ENCODE measurements around the gene LORICRIN. TPM values are rescaled to one million over a fixed set of nuclear protein-coding genes. Genes with fewer than 3 reads are reported as not detected.

LORICRIN gene
- polyA plus RNA-seq, 1 donor (not counting 4 experiments of a cell fraction or from before 2014, with no cell fraction given), result not detected

GRCh38 chr1:153309441-153309840 lies 50.0 kb downstream of the LORICRIN start:
- Histone ChIP-seq H3K9me3 (ENCODE audit: control insufficient read depth, low read depth, low read length) (no peaks in the 10 kb centered on the region), H3K4me3 (ENCODE audit: control insufficient read depth in 2 of 3, extremely low read depth in 1 of 3, insufficient read depth in 2 of 3, low read depth in 1 of 3, low read length in 3 of 3) (no peak overlapping the region), H3K27me3 (ENCODE audit: control insufficient read depth, extremely low read depth, insufficient read depth, low read length) (peaks cover 9% of the 10 kb centered on the region), H3K36me3 (ENCODE audit: control insufficient read depth in 2 of 2, extremely low read depth in 1 of 2, insufficient read depth in 2 of 2, low read length in 2 of 2) (no peaks in the 10 kb centered on the region), H4K20me1 (ENCODE audit: control insufficient read depth, extremely low read depth, insufficient read depth, low read length) (no peaks in the 10 kb centered on the region), H2AFZ (ENCODE audit: control insufficient read depth, low read length) (no peak overlapping the region), H3K27ac (ENCODE audit: control insufficient read depth, insufficient read depth, low read length) (no peak overlapping the region), H3K4me2 (ENCODE audit: control insufficient read depth, extremely low read depth, insufficient read depth, low read depth, low read length) (no peak overlapping the region), H3K79me2 (ENCODE audit: control insufficient read depth, insufficient read depth, low read length) (no peaks in the 10 kb centered on the region), H3K9me1 (ENCODE audit: control insufficient read depth, extremely low read depth, insufficient read depth, low read length) (no peaks in the 10 kb centered on the region), H3K9ac (ENCODE audit: control insufficient read depth, extremely low read depth, insufficient read depth, low read length) (no peak overlapping the region), H3K4me1 (ENCODE audit: control insufficient read depth, extremely low read depth, insufficient read depth, low read length) (no peaks in the 10 kb centered on the region)
- DNase-seq (ENCODE audit: low read depth, low spot score), result no peak
- dilution Hi-C loops (cut with MboI; ENCODE audit: extremely low pct_ligation_motif_present, low sequenced_read_pairs), result no loop called here
- TF ChIP-seq CTCF (optimal IDR thresholded peaks at IDR 0.05 in 1 of 3, IDR thresholded peaks at IDR 0.05 in 1 of 3, conservative IDR thresholded peaks at IDR 0.05 in 1 of 3; ENCODE audit: extremely low read depth in 1 of 3, insufficient read depth in 2 of 3, low read length in 3 of 3), result no peak
- FAIRE-seq, result no peak

- Histone ChIP-seq H3K4me1 (ENCODE audit: control insufficient read depth, extremely low read depth, insufficient read depth, low read length) (no peaks in the 10 kb centered on the region), H4K20me1 (ENCODE audit: control insufficient read depth, extremely low read depth, insufficient read depth, low read length) (no peaks in the 10 kb centered on the region), H2AFZ (ENCODE audit: control insufficient read depth, low read length) (no peak overlapping the region), H3K4me2 (ENCODE audit: control insufficient read depth, extremely low read depth, insufficient read depth, low read depth, low read length) (no peak overlapping the region), H3K9me1 (ENCODE audit: control insufficient read depth, extremely low read depth, insufficient read depth, low read length) (no peaks in the 10 kb centered on the region), H3K9me3 (ENCODE audit: control insufficient read depth, low read depth, low read length) (no peaks in the 10 kb centered on the region), H3K4me3 (ENCODE audit: control insufficient read depth in 2 of 3, extremely low read depth in 1 of 3, insufficient read depth in 2 of 3, low read depth in 1 of 3, low read length in 3 of 3) (no peak overlapping the region), H3K27me3 (ENCODE audit: control insufficient read depth, extremely low read depth, insufficient read depth, low read length) (peaks cover 8% of the 10 kb centered on the region), H3K79me2 (ENCODE audit: control insufficient read depth, insufficient read depth, low read length) (no peaks in the 10 kb centered on the region), H3K36me3 (ENCODE audit: control insufficient read depth in 2 of 2, extremely low read depth in 1 of 2, insufficient read depth in 2 of 2, low read length in 2 of 2) (no peaks in the 10 kb centered on the region), H3K27ac (ENCODE audit: control insufficient read depth, insufficient read depth, low read length) (no peak overlapping the region), H3K9ac (ENCODE audit: control insufficient read depth, extremely low read depth, insufficient read depth, low read length) (no peak overlapping the region)
- no peak for FAIRE-seq
- no peak for DNase-seq (ENCODE audit: low read depth, low spot score)
- dilution Hi-C loops (cut with MboI; ENCODE audit: extremely low pct_ligation_motif_present, low sequenced_read_pairs), result no loop called here
- no peak for TF ChIP-seq CTCF (optimal IDR thresholded peaks at IDR 0.05 in 1 of 3, IDR thresholded peaks at IDR 0.05 in 1 of 3, conservative IDR thresholded peaks at IDR 0.05 in 1 of 3; ENCODE audit: extremely low read depth in 1 of 3, insufficient read depth in 2 of 3, low read length in 3 of 3)
- no peak for TF ChIP-seq EZH2 (IDR thresholded peaks at IDR 0.05; ENCODE audit: low read length)
These were observed 51.0 kb downstream of the LORICRIN start for GRCh38 chr1:153310526-153310925.

Other genes with a start within 250 kb of the LORICRIN start
- 253 to 503 TPM (median 436 TPM) in 3 replicates for gene SPRR1B, start 228.5 kb upstream of the LORICRIN start, polyA plus RNA-seq
- gene SPRR2D, start 218.6 kb upstream of the LORICRIN start, polyA plus RNA-seq, result 6.6 to 29.4 TPM (median 13.4 TPM) in 3 replicates
- 4.7 to 21.5 TPM (median 5.5 TPM) in 3 replicates for gene SPRR2A, start 202.2 kb upstream of the LORICRIN start, polyA plus RNA-seq
- 0.45 to 0.48 TPM in 2 of 3 replicates, not detected in the other for gene SPRR2B, start 188.1 kb upstream of the LORICRIN start, polyA plus RNA-seq
- gene SPRR2E, start 165.2 kb upstream of the LORICRIN start, polyA plus RNA-seq, result 6.7 to 16.2 TPM (median 10.5 TPM) in 3 replicates
- gene SPRR2F, start 146.2 kb upstream of the LORICRIN start, polyA plus RNA-seq, result not detected in 3 replicates
- gene SPRR2G, start 108.8 kb upstream of the LORICRIN start, polyA plus RNA-seq, result 0.73 to 6.2 TPM (median 3.3 TPM) in 3 replicates
- not detected in 3 replicates for gene LELP1, start 56.3 kb upstream of the LORICRIN start, polyA plus RNA-seq
- 2.6 to 6.6 TPM (median 2.8 TPM) in 3 replicates for gene PRR9, start 42.1 kb upstream of the LORICRIN start, polyA plus RNA-seq
- 0.93 to 1.9 TPM (median 1.0 TPM) in 3 replicates for gene PGLYRP3, start 53.3 kb downstream of the LORICRIN start, polyA plus RNA-seq
- gene PGLYRP4, start 89.2 kb downstream of the LORICRIN start, polyA plus RNA-seq, result 2.4 to 21.6 TPM (median 3.8 TPM) in 3 replicates
- gene S100A9, start 98.2 kb downstream of the LORICRIN start, polyA plus RNA-seq, result 238 to 1,827 TPM (median 297 TPM) in 3 replicates
- 0.65 to 6.3 TPM (median 1.5 TPM) in 3 replicates for gene S100A12, start 115.9 kb downstream of the LORICRIN start, polyA plus RNA-seq
- 99.7 to 1,918 TPM (median 403 TPM) in 3 replicates for gene S100A8, start 131.4 kb downstream of the LORICRIN start, polyA plus RNA-seq
- gene S100A7A, start 156.8 kb downstream of the LORICRIN start, polyA plus RNA-seq, result 0.01 TPM in 1 of 3 replicates, not detected in the others
- 13.1 to 31.2 TPM (median 16.0 TPM) in 3 replicates for gene S100A7, start 201.0 kb downstream of the LORICRIN start, polyA plus RNA-seq